ENCODE data around the gene SH3PXD2A. TPM values are rescaled to one million over a fixed set of nuclear protein-coding genes. Genes with fewer than 3 reads are reported as not detected.
A peak's percentile ranks its signal among the peaks of the same experiment; 100 is the strongest.

SH3PXD2A gene
- total RNA-seq, 2 experiments from 2014 or later: 6.7 to 7.7 TPM

DNA sequence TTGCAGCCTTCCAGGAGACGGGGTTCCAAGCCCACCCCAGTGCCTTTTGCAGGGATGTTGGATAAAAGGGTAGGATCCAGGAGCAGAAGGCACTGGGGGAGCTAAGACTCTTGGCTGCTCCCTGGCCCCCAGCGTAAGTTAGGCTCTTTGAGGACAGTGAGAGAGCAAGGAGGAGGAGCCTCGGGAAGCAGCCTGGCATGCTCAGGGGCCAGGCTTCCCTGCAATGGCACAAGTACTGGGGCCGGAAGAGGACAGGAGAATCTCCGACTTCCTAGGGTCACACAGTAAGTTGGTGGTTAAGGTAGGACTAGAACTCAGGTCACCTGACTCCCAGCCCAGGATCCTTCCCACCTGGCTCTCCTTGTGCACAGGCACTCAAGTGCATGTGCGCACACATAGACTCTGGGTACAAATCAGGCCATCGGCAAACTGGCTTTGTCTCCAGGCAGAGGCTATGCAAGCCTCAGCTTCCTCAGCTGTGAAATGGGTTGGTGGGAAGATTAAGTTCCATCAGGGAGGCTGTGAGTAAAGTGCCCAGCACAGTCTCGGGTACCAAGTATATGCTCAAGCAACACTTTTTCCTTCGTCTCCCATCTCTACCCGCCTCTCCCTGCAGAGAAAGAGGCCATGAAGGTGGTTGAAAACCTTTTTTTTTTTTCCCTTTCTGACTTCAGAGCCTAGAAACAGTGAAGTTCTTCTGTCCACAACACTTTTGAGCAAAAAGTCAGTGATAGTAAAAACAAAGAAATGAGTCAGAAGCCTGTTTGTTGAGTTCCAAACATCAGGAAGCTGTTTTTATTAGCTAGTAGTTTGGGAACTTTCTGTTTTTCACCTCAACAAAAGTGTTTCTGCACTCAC, 282.8 kb downstream of the SH3PXD2A start:
- no peak overlapping the region for H3K4me3 Mint-ChIP-seq
- no peak overlapping the region for H3K27ac Mint-ChIP-seq
- no peaks in the 10 kb centered on the region for H3K4me1 Mint-ChIP-seq
- CTCF ChIA-PET: no interaction called here
- POLR2A ChIA-PET: no interaction called here
- no peak for ATAC-seq
- H3K9me3 Mint-ChIP-seq (ENCODE audit: low read depth): no peaks in the 10 kb centered on the region
- intact Hi-C loops (cut with DNase I, micrococcal nuclease): no loop called here
- no peaks in the 10 kb centered on the region for H3K36me3 Mint-ChIP-seq (ENCODE audit: low read depth)
- no peaks in the 10 kb centered on the region for H3K27me3 Mint-ChIP-seq
- no peak for DNase-seq

DNA sequence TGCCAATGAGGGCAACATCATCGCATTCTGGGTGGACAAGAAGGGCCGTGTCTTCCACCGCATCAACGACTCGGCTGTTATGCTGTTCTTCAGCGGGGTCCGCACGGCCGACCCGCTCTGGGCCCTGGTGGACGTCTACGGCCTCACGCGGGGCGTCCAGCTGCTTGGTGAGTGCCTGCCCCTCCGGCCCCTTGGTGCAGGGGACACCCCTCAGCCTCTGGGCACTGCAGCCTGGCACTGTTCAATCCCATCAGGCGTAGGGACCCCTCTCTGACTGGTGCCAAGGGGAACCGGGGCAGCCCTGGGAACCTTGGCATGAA, 283.8 kb downstream of the SH3PXD2A start:
- ChIA-PET POLR2A (no interaction called here), CTCF (no interaction called here)
- Mint-ChIP-seq H3K4me1 (no peaks in the 10 kb centered on the region), H3K9me3 (ENCODE audit: low read depth) (no peaks in the 10 kb centered on the region), H3K27me3 (no peaks in the 10 kb centered on the region), H3K36me3 (ENCODE audit: low read depth) (no peaks in the 10 kb centered on the region), H3K27ac (no peak overlapping the region), H3K4me3 (no peak overlapping the region)
- intact Hi-C loops (cut with DNase I, micrococcal nuclease): no loop called here
- DNase-seq: no peak
- ATAC-seq: no peak

DNA sequence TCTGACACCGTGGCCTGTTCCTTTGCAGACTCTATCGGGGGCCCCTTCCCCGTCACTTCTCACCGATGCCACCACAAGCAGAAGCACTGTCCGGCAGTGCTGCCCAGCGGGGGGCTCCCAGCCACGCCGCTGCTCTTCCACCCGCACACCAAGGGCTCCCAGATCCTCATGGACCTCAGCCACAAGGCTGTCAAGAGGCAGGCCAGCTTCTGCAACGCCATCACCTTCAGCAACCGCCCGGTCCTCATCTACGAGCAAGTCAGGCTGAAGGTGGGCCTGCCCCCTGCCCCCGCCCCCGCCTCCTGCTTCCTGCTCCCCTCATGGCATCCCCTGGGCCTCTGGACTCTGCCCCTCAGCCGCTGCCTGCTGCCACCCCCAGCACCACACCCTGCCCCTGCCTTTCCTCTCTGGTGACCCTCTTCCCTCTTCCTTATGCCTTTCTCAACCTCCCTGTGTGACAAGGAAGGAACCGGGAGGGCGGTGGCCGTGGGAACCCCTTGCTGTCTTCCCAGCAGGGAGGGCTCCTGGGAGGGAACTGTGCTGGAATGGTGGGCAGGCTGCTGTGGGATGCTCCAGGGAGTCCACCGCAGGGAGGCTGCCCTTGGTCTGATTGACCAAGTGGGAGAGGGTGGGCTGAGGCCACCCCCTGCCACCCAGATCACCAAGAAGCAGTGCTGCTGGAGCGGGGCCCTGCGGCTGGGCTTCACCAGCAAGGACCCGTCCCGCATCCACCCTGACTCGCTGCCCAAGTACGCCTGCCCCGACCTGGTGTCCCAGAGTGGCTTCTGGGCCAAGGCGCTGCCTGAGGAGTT, 284.3 kb downstream of the SH3PXD2A start:
- Mint-ChIP-seq H3K27ac (no peak overlapping the region), H3K9me3 (ENCODE audit: low read depth) (no peaks in the 10 kb centered on the region), H3K36me3 (ENCODE audit: low read depth) (no peaks in the 10 kb centered on the region), H3K4me1 (no peaks in the 10 kb centered on the region), H3K27me3 (no peaks in the 10 kb centered on the region), H3K4me3 (no peak overlapping the region)
- no peak for ATAC-seq
- no peak for DNase-seq
- intact Hi-C loops (cut with DNase I, micrococcal nuclease): no loop called here
- POLR2A ChIA-PET: no interaction called here
- CTCF ChIA-PET: no interaction called here

DNA sequence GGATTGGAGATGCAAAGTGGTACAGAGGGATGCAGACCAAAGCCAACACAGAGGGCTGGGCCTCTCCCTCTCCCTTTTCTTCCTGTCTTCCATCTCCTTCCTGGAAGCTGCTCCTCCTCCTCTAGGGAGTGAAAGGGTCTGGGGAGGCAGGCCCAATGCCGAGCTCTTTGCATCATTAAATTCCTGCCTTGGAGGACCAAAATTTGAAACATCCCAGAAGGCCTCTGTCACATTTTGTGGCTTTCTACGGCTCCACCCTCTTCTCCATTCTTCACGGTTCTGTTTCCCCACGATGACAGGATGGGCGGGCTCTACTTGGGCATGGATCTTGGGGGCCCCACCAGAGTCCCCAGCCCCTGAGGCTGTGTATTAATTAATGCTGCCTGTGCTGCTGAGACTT, 285.5 kb downstream of the SH3PXD2A start:
- Mint-ChIP-seq H3K9me3 (ENCODE audit: low read depth) (no peaks in the 10 kb centered on the region), H3K27ac (no peak overlapping the region), H3K36me3 (ENCODE audit: low read depth) (no peaks in the 10 kb centered on the region), H3K27me3 (no peaks in the 10 kb centered on the region), H3K4me3 (no peak overlapping the region), H3K4me1 (no peaks in the 10 kb centered on the region)
- intact Hi-C loops (cut with DNase I, micrococcal nuclease): loop anchor here in 1 of 2 experiments (5.0 kb wide), 2 partner anchors 47 to 153 kb away; no protein-coding TSS in a partner anchor
- ATAC-seq (no peak), DNase-seq (no peak)
- POLR2A ChIA-PET: interaction anchor here (0.6 kb wide), 1 partner anchor 55 kb away, joined by 4 read pairs; no protein-coding TSS in a partner anchor
- CTCF ChIA-PET: no interaction called here

DNA sequence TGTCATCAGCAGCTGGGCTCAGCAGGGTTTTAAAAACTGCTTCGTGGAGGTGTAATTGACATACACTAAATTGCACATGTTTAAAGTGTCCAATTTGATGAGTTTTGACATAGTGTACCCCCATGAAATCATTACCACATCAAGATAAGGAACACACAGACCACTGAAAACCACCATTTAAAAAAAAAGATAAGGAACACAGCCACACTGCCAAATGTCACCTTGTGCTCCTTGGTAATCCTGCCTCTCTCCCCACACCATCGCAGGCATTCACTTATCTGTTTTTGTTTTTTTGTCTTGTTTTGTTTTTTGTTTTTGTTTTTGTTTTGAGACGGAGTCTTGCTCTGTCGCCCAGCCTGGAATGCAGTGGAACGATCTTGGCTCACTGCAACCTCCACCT, 286.9 kb downstream of the SH3PXD2A start:
- intact Hi-C loops (cut with DNase I, micrococcal nuclease): loop anchor here in 1 of 2 experiments (5.0 kb wide), 2 partner anchors 49 to 151 kb away; no protein-coding TSS in a partner anchor
- H3K9me3 Mint-ChIP-seq (ENCODE audit: low read depth): no peaks in the 10 kb centered on the region
- no peak overlapping the region for H3K4me3 Mint-ChIP-seq
- no peaks in the 10 kb centered on the region for H3K36me3 Mint-ChIP-seq (ENCODE audit: low read depth)
- no peaks in the 10 kb centered on the region for H3K27me3 Mint-ChIP-seq
- ChIA-PET POLR2A (no interaction called here), CTCF (no interaction called here)
- H3K4me1 Mint-ChIP-seq: no peaks in the 10 kb centered on the region
- DNase-seq (no peak), ATAC-seq (no peak)
- H3K27ac Mint-ChIP-seq: no peak overlapping the region

DNA sequence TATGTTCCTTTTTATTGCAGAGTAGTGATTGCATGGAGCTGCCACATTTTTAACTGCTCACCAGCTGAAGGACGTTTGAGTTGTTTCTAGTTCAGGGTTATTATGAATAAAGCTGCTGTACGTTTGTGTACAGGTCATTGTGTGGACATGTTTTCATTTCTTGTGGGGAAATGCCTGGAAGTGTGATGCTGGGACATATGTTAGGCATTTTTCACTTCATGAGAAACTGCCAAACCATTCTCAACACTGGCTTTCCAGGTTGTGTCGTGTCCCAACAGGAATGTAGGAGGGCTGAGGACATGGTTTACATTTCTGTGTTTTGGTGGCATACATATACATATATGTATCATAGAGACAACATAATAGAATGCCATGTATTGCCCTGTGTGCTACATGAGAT, 288.8 kb downstream of the SH3PXD2A start:
- ATAC-seq (no peak), DNase-seq (no peak)
- H3K27ac Mint-ChIP-seq: no peak overlapping the region
- POLR2A ChIA-PET: no interaction called here
- no peaks in the 10 kb centered on the region for H3K4me1 Mint-ChIP-seq
- intact Hi-C loops (cut with DNase I, micrococcal nuclease): loop anchor here in 1 of 2 experiments (5.0 kb wide), 2 partner anchors 51 to 149 kb away; no protein-coding TSS in a partner anchor
- H3K27me3 Mint-ChIP-seq: no peaks in the 10 kb centered on the region
- H3K9me3 Mint-ChIP-seq (ENCODE audit: low read depth): no peaks in the 10 kb centered on the region
- CTCF ChIA-PET: interaction anchor here (0.7 to 1.1 kb wide), 2 partner anchors 8 to 321 kb away, joined by 3 read pairs; no protein-coding TSS in a partner anchor
- no peaks in the 10 kb centered on the region for H3K36me3 Mint-ChIP-seq (ENCODE audit: low read depth)
- no peak overlapping the region for H3K4me3 Mint-ChIP-seq

DNA sequence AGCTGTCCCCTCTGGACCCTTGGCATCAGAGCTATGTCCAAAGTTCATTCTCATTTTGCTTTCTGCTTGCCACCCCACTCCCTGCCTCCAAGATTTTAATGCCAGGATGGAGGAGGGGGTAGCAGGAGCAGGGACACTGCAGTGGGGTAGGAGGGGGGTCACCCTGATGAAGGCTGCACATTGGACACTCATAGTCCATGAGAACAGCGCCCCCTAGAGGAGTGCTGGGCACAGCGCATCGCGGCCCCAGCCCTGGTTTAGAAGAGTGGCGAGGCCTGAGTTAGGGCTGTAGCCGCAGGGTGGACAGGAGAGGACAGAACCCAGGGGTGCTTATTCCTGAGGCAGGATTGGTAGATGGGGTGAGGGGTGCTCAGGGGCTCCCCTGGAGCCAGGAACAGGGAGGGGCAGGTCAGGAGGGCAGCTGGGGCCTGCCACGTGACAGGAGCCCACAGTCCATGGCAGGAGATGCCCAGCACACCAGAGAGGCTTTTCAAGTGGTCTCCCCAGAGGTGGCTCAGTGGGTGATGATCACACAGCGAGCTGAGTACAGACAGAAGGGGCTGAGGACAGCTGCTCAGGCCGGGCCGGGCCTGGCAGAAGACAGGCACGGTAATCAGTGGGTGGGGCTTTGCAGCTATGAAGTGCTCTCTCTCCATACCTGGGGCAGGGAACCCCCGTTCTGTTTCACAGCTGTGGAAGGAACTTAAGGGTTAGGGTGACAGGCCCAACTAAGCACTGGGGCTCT, 290.4 kb downstream of the SH3PXD2A start:
- no peak overlapping the region for H3K4me3 Mint-ChIP-seq
- no peaks in the 10 kb centered on the region for H3K4me1 Mint-ChIP-seq
- ATAC-seq: peak; percentile 88
- H3K36me3 Mint-ChIP-seq (ENCODE audit: low read depth): no peaks in the 10 kb centered on the region
- H3K27me3 Mint-ChIP-seq: peaks cover 2% of the 10 kb centered on the region
- CTCF ChIA-PET: interaction anchor here (0.5 to 2.4 kb wide), 23 partner anchors 10 to 816 kb away, joined by 3 to 18 read pairs (median 3); partner anchors contain the start of gene NEURL1
- H3K27ac Mint-ChIP-seq: no peak overlapping the region
- peak; percentile 79 for DNase-seq
- no peaks in the 10 kb centered on the region for H3K9me3 Mint-ChIP-seq (ENCODE audit: low read depth)
- POLR2A ChIA-PET: interaction anchor here (0.8 kb wide), 1 partner anchor 24 kb away, joined by 13 read pairs; no protein-coding TSS in a partner anchor
- intact Hi-C loops (cut with DNase I, micrococcal nuclease): loop anchor here in 1 of 2 experiments (5.0 kb wide), 2 partner anchors 52 to 148 kb away; no protein-coding TSS in a partner anchor

DNA sequence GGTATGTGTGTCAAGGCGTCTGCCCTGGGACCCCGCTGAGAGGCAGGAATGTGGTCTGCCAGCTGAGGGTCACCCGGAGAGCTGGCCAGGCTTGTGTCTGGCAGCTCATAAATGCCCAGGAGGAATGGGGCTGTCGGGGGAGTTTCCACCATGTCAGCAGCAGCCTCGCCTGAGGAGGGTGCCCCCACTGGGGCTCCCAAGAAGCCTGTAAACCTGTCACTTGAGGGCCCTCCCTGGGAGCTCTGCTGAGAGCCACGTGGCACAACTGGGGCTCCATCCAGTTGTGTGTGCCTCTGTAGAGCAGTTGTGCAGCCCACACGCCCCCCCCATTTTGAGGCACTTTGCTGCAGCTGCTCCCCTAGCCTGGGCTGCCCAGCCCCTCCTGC, 291.3 kb downstream of the SH3PXD2A start:
- Mint-ChIP-seq H3K4me3 (no peak overlapping the region), H3K4me1 (no peaks in the 10 kb centered on the region), H3K27me3 (peaks cover 7% of the 10 kb centered on the region), H3K36me3 (ENCODE audit: low read depth) (no peaks in the 10 kb centered on the region), H3K9me3 (ENCODE audit: low read depth) (no peaks in the 10 kb centered on the region), H3K27ac (no peak overlapping the region)
- ChIA-PET POLR2A (no interaction called here), CTCF (interaction anchor here (0.6 to 2.4 kb wide), 22 partner anchors 9 to 739 kb away, joined by 3 to 18 read pairs (median 4); partner anchors contain the start of gene NEURL1)
- ATAC-seq: no peak
- intact Hi-C loops (cut with DNase I, micrococcal nuclease): no loop called here
- no peak for DNase-seq

DNA sequence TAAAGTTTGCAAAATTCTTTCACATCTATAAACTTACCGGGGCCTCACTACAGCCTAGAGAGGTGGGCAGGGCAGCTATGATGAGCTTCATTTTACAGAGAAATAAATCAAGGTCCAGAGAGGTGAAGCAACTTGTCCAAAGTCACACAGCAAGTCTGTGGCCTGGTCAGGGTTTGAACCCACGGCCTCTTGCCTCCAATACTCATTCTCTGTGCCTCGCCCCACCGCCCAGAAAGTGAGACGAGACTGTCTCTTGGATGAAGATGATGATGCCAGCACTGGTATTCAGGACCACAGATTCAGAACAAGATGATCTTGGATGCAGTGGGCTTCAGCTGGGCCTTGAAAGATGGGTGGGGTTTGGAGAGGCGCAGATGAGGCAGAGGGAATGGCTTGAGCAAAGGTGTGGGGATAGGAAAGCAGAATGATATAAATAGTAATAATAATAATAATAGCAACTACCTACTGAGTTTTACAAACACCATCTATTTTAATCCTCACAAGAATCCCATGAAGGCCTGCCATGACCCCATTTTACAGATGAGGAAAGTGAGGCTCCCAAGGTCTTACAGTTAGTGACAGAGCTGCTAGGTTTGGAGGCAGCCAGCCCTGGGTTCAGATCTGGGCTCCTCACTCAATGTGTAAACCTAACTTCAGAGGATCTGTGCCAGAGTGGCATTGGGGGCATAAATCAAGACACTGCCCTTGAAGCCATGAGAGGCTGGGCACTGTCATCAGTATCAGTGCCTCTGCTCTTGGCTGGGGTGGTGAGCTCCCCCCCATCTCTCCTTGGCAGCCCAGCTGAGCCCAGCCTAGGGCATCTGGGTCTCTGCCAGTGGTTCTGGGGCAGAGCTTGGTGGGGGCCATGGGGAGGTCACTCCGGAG, 291.9 kb downstream of the SH3PXD2A start:
- H3K27ac Mint-ChIP-seq: no peak overlapping the region
- no peak overlapping the region for H3K4me3 Mint-ChIP-seq
- H3K36me3 Mint-ChIP-seq (ENCODE audit: low read depth): no peaks in the 10 kb centered on the region
- ChIA-PET POLR2A (no interaction called here), CTCF (interaction anchor here (0.6 to 2.4 kb wide), 15 partner anchors 8 to 740 kb away, joined by 3 to 18 read pairs (median 3); partner anchors contain the start of gene NEURL1)
- no peaks in the 10 kb centered on the region for H3K9me3 Mint-ChIP-seq (ENCODE audit: low read depth)
- intact Hi-C loops (cut with DNase I, micrococcal nuclease): no loop called here
- no peaks in the 10 kb centered on the region for H3K4me1 Mint-ChIP-seq
- peaks cover 11% of the 10 kb centered on the region for H3K27me3 Mint-ChIP-seq
- DNase-seq (no peak), ATAC-seq (no peak)

DNA sequence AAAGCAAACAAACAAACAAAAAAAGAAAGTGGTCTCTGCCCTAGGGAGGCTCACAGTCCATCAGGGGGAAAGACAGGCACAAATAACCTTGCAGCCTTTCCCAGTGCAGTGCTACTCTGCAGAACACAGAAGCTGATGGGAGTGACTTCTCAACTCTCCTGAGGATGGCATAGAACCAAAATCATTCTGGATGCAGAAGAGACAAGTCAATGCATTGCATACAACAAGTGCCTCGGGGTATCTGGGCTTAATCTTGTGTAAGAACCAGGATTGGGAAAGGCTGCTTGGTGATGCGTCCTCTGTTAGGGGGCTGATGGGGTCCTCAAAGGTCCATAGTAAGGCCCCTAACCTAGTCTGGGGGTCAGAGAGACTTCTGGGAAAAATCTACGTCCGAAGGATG, 293.0 kb downstream of the SH3PXD2A start:
- POLR2A ChIA-PET: no interaction called here
- DNase-seq: no peak
- no peak overlapping the region for H3K4me3 Mint-ChIP-seq
- CTCF ChIA-PET: no interaction called here
- peaks cover 15% of the 10 kb centered on the region for H3K27me3 Mint-ChIP-seq
- H3K4me1 Mint-ChIP-seq: no peaks in the 10 kb centered on the region
- H3K9me3 Mint-ChIP-seq (ENCODE audit: low read depth): no peaks in the 10 kb centered on the region
- ATAC-seq: no peak
- H3K27ac Mint-ChIP-seq: no peak overlapping the region
- intact Hi-C loops (cut with DNase I, micrococcal nuclease): no loop called here
- H3K36me3 Mint-ChIP-seq (ENCODE audit: low read depth): no peaks in the 10 kb centered on the region

Measured in activated CD4-positive, alpha-beta T cell treated with anti-CD3 and anti-CD28 coated beads for 36 hours (primary cell).